ENCODE measurements around the gene SLC2A9.

- no peak for TF ChIP-seq CTCF (conservative IDR thresholded peaks at IDR 0.05; ENCODE audit: low read length)
- no peak for TF ChIP-seq EZH2phosphoT487 (IDR thresholded peaks at IDR 0.05; ENCODE audit: borderline replicate concordance, low read depth, low read length)
Measured at GRCh38 chr4:9921326-9921725, 100.0 kb downstream of the SLC2A9 start.

Data from OCI-LY7 (cell line).